Spleen (tissue), 7 donors: ENCODE measurements around the gene PSMD12.

Experiments
- CTCF ChIP-seq, 11 experiments: fragments of 200-600 bp in 7 of 11; fragments of 450-650 bp in 4 of 11; sonication (generic) in 4 of 11; IDR thresholded peaks in 8 of 11; conservative IDR thresholded peaks in 3 of 11; 1 replicate in 7 of 11; 2 replicates in 4 of 11; pipeline versions ENCODE4 v1.4.0 to v1.8.0; 2016 to 2021; ENCODE audit warnings: antibody characterized with exemption in 11 of 11, inconsistent platforms in 4 of 11, mild to moderate bottlenecking in 1 of 11
- POLR2A ChIP-seq, 3 donors: fragments of 450-650 bp; IDR thresholded peaks; one replicate each; pipeline ENCODE4 v1.5.1; 2017; ENCODE audit warnings: antibody characterized with exemption in 3 of 3, mild to moderate bottlenecking in 1 of 3
- POLR2AphosphoS5 ChIP-seq, 3 donors: sonication (generic); formaldehyde crosslinking; IDR thresholded peaks; one replicate each; pipeline ENCODE4 v1.5.1; 2017; ENCODE audit warnings: antibody characterized with exemption in 3 of 3
- donor health status: DM: no; HTN: no; CAD: no; lungs with moderate emphysema.
- donor health status: DM: no; HTN: no; CAD: no.
- donor health status: DM: no; HTN: no; CAD: no.

DNA sequence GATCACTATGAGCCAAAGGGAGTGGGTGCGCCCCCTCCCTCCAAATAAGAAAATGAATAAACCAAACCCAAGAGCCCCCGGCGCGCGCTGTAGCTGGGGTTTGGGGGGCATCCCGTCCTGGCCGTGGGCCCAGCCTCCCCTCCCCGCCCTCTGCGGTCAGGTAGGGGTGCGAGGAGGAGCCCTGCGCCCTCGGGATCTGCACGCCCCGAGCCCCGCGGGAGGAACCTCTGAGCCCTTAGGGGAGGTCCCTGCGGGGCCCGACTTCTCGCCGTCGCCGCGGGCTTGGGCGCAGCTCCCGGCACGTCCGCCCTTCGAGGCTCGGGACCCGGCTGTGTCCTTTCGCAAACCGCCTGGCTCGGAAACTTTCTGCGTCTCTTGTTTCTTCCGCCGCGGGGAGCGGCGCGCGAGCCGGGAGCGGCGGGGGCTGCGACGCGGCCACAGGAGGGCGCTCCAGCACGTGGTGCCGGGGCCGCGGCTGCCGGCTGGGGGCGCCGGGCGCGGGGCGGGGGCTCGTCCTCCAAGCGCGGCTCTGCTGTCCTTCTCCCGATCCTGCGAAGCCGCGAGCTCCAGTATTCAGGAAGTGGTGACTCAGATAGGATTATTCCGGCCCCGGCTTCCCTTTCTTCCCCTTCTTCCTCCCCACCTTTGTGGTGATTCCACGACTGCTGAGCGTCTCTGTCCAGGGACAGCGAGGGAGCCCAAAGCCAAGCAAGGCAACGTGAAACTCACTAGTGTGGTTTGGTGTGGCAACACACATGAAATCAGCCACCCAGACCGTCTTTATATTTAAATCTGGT is 12.3 kb upstream of the PSMD12 start:
- TF ChIP-seq POLR2A (IDR thresholded peaks at IDR 0.05) (no peak), POLR2AphosphoS5 (IDR thresholded peaks at IDR 0.05) (peak; percentile 81 to 90 (median 85)), CTCF (IDR thresholded peaks at IDR 0.05 in 8 of 11, conservative IDR thresholded peaks at IDR 0.05 in 3 of 11) (peak; percentile 34 to 89 (median 68))
